Transverse colon (tissue), 4 donors: ENCODE measurements around the gene SLAMF1.

ENCODE experiments used
- CTCF ChIP-seq, 5 experiments: fragments of 200-600 bp in 3 of 5; fragments of 450-650 bp in 2 of 5; sonication (generic) in 3 of 5; IDR thresholded peaks; 1 replicate in 2 of 5; 2 replicates in 3 of 5; pipeline ENCODE4 v1.5.1; 2016 to 2017; ENCODE audit warnings: antibody characterized with exemption in 5 of 5, inconsistent platforms in 3 of 5, mild to moderate bottlenecking in 2 of 5, moderate library complexity in 1 of 5
- POLR2AphosphoS5 ChIP-seq, 3 donors: sonication (generic); formaldehyde crosslinking; IDR thresholded peaks; one replicate each; pipeline ENCODE4 v1.6.1; 2016; ENCODE audit warnings: antibody characterized with exemption in 3 of 3

DNA sequence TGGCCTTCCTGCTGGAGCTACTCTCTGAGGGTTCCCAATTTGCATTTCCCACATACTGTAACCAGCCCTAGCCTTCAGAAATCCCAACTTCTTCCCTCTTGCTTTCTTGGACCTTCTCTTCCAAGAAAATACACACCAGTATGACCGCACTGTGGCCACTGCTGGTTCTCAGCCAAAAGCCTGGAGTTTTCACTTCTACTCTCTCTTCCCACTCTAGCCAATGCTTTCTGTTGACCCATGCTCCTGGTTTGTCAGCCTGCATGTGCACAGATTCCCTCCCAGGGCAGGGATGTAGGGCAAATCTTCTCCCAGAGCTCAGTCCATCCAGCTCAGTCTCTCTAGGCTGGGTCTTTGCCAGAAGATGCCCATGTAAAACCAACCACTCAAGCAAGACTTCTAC lies 664 bp downstream of the SLAMF1 start:
- TF ChIP-seq CTCF (IDR thresholded peaks at IDR 0.05), result no peak
- TF ChIP-seq POLR2AphosphoS5 (IDR thresholded peaks at IDR 0.05), result no peak
